Activated CD8-positive, alpha-beta memory T cell treated with anti-CD3 and anti-CD28 coated beads for 36 hours (primary cell): Measurements from ENCODE around the gene TPO. TPM values are rescaled to one million over a fixed set of nuclear protein-coding genes. Genes with fewer than 3 reads are reported as not detected.
"Not testable (repeated sequence)": the region's sequence is repeated elsewhere in the genome, so short reads cannot be mapped to it uniquely, and the experiment has no call there.

Experiments used
- CTCF ChIA-PET: fragments of 350-600 bp; sonication (Branson Sonifier 250); formaldehyde crosslinking; loops from one replicate; lab custom pipeline; 2021; ENCODE audit warnings: antibody characterized with exemption; lab: Charles Lee
- POLR2A ChIA-PET: fragments of 350-600 bp; sonication (Branson Sonifier 250); formaldehyde crosslinking; loops from one replicate; lab custom pipeline; 2021; ENCODE audit warnings: antibody characterized with exemption; lab: Charles Lee
- total RNA-seq, 2 experiments: library from RNA; stranded (reverse); gene quantifications; one replicate each; pipeline ENCODE4 v1.2.3, GENCODE V29; 2021

TPO gene
- total RNA-seq, 2 experiments from 2014 or later = not detected

DNA sequence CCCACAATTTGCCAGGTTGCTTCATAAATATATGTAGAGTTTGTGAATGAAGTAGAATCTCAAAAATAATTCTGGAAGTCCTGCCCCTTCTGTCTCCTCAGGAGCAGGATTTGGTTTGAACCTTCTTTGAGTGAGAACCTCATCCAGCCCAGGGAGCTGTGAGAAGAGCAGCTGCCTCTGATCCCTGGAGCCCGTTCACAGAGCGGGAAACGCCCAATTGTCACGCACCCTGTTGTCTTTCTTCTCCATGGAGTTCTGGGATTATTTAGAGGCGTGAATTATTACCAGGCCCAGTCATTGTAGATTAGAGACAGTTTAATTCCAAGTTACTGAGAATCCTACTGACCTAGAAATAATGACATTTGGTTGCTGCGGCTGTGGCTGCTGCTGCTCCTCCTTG lies 66.1 kb downstream of the TPO start:
- CTCF ChIA-PET = no interaction called here
- POLR2A ChIA-PET = no interaction called here

DNA sequence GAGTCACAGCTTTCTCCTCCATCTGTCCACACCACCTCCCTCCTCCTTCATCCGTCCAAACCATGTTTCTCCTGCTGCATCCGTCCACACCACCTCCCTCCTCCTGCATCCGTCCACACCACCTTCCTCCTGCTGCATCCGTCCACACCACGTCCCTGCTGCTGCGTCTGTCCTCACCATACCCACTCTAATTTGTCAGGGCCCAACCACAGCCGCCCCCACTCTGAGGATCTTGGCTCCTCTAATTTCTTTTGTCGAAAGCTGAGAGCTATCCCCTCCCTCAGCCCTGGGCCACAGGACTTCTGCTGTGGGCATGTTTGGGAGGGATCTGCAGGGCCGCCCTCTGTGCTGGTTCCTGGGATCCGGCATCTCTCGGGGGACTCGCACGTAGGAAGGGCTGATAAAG lies 67.4 kb downstream of the TPO start:
- CTCF ChIA-PET = no interaction called here
- POLR2A ChIA-PET = no interaction called here

DNA sequence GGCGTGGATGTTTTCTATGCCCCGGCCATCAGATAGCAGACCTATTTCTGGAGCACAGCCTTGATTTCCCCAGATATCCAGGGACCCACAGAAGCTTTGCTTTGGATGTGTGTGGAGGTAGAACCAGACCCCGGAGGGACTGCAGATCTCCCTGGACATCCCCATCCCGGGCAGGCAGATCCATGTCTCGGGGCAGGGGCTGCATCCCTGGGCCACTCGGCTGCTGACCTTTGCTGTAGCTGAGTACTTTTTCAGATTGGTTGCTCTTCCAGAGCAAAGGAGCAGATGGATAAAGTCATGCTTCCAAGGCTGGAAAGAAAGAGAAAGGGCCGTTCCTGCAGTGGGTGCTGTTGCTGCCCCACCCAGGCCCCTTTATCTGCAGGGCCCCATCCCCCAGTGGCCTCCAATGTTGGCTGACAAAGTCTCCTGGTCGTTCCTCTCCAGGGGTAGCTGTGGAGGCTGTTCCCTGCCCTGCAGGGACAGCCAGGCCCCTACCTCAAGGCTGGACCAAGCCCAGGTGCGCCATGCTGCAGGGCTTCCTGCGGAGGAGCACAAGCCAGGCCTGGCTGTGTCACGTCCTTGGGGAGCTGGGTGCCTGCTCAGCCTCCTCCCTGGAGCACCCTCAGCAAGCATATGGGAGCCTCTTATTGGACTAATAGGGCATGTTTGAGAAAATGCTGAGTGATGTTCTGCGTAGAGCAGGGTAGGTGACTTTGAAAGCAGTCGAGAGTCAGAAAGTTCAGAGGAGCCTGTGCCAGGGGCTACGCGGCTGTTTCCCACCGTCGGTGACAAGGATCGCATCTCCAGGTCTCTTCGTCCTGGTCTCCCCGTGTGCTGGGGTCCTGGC lies 68.4 kb downstream of the TPO start:
- ChIA-PET POLR2A (no interaction called here), CTCF (no interaction called here)

DNA sequence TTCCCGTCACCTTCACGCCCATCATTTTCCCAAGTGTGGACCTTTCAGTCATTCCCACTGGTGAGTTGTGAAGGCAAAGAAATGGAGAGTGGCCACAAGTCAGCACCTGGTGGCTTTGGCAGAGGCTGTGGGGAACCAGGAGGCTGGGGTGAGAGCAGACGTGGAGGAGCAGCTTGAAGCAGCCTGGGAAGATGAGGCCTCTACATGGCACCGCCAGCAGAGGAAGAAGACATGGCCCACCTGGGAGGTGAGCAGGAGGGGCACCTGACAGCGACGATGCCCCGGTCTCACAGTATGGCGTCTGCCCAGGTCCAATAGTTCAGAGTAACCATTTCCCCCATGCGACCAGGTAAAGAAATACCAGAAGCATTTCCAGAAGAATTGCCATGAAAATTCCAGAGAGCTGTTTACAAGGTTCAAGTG lies 69.0 kb downstream of the TPO start:
- POLR2A ChIA-PET = no interaction called here
- CTCF ChIA-PET = no interaction called here

DNA sequence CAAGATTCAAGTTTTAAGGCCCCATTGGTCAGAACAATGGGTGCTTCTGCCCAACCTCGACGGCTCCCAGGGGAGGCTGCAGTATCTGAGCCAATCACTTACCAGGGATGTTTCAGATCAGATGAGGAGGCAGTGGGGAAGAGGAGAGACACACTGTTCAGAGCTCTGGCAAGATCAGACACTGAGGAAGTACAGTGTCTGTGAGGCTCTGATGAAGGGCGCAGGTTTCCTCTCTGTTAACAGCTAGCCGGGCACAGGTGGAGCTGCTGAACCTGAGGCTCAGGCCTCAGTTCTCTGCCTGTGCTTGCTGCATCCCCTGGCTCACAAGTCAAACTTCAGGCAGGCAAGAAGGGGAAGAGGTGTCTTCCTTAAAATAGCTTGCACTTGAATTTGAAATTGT lies 69.7 kb downstream of the TPO start:
- ChIA-PET CTCF (no interaction called here), POLR2A (no interaction called here)

DNA sequence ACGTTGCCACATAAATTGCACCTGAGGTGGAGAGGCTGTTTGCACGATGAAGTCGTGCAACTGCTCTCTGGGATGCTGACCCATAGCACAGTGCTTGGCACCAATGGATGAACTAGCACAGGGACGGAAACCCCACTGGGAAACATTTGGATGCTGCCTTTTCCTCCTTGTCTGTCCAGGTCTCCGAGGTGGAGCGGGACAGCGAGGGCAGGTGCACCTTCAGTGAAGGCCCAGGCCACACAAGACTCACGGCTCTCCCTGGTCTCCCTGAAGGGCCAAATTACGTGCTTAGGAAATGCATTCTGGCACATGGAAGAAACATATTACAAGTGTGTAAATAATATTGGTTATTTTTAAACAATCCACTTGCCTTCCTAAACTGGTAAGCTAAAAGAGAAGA lies 70.3 kb downstream of the TPO start:
- ChIA-PET CTCF (no interaction called here), POLR2A (no interaction called here)

DNA sequence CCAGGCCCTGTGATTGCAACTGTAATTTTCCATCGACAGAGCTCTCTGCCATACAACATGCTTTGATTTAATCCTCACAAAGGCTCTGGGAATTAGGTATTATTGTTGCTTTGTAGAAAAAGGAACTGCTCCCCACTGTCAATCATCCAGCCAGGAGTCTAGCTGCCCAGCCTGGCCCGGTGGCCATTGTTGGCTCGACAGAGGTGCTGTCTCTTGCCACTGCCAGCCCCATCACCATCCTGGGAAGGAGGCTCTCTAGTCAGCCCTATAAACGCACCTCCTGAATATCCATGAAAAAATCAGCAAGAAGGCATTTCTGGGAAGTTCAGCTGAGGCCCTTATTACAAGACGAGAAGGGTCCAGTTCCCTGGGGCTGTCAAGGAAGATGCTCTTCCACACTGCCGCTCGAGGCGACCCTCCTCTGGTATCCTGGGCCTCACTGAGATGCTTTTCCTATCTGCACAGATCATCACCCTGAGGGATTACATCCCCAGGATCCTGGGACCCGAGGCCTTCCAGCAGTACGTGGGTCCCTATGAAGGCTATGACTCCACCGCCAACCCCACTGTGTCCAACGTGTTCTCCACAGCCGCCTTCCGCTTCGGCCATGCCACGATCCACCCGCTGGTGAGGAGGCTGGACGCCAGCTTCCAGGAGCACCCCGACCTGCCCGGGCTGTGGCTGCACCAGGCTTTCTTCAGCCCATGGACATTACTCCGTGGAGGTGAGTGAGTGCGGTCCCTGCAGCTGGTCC lies 71.0 kb downstream of the TPO start:
- POLR2A ChIA-PET = no interaction called here
- CTCF ChIA-PET = no interaction called here

DNA sequence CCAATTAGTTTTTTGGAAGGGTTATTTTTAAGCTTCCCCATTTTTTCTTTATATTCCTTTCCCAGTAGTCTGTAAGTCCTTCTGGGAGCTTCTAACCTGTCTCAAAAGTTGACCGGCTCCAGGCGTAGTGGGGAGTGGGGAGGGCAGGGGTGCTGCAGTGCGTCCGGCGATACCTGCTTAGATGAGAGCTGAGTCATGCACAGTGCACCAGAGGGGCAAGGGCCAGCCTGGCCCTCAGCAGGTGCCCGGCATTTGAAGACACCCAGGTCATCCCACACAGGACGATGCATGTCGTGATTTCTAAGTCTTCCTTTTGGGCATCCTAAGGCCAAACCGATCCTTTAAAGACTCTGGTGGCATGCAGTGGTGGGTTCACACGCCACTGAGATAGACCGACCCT lies 73.4 kb downstream of the TPO start:
- CTCF ChIA-PET = no interaction called here
- POLR2A ChIA-PET = no interaction called here

DNA sequence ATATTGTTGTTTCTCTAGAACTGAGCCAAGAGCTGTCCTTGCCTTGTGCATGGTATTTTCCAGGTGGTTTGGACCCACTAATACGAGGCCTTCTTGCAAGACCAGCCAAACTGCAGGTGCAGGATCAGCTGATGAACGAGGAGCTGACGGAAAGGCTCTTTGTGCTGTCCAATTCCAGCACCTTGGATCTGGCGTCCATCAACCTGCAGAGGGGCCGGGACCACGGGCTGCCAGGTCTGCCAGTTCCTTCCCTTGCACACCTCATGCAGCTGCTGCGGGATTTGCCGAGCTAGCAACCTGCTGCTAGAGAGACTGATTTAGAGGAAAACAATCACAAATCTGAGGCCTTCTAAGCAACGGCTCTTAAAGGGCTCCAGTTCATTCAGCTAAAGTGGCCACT lies 74.5 kb downstream of the TPO start:
- ChIA-PET POLR2A (no interaction called here), CTCF (no interaction called here)

DNA sequence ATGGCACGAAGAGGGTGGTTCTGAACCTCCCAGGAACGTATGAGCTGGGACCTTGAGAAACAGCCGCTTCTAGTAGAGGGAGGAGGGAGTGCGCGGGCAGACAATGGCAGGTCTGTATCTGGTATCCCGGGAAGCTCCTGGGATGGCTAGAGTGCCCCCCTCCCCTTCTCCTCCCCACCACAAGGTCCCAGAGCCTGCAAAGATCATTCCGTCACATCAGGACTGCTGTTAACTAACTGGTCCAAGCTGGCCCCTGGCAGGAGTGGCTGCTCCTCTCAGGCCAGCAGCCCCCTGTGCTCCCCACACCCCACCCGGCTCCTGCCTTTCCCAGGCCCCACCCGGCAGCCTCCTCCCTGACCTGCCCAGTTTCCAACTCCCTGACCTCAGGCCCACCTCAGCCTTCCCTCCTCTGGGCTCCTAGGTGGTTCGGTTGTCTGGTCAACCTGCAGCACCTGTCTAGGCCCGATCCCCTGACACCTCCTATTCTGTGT lies 75.0 kb downstream of the TPO start:
- ChIA-PET CTCF (no interaction called here), POLR2A (no interaction called here)

DNA sequence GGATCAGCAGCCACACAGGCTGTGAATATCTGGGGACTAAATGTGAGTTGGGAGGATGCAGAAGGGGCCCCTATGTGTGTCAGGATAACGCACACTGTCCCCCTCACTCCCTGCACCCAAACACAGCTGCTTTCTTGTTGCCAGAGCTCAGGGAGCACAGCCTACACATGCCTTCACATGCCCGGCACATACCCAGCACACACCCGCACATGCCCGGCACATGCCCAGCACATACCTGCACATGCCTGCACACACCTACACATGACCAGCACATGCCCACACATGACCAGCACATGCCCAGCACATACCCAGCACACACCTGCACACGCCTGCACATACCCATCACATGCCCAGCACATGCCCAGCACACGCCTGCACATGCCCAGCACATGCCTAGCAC lies 75.6 kb downstream of the TPO start:
- POLR2A ChIA-PET = no interaction called here
- CTCF ChIA-PET = no interaction called here

DNA sequence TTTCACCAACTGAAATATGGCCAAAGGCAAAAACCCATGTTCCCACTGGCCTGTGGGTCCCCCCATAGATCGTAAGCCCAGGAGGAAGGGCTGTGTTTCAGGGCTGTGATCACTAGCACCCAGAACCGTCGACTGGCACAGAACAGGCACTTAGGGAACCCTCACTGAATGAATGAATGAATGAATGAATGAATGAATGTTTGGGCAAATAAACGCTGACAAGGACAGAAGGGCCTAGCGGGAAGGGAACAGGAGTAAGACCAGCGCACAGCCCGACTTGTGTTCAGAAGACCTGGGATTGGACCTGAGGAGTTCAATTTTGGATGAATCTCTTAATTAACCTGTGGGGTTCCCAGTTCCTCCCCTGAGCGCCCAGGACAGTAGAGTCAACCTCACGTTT lies 76.2 kb downstream of the TPO start:
- ChIA-PET POLR2A (no interaction called here), CTCF (no interaction called here)

DNA sequence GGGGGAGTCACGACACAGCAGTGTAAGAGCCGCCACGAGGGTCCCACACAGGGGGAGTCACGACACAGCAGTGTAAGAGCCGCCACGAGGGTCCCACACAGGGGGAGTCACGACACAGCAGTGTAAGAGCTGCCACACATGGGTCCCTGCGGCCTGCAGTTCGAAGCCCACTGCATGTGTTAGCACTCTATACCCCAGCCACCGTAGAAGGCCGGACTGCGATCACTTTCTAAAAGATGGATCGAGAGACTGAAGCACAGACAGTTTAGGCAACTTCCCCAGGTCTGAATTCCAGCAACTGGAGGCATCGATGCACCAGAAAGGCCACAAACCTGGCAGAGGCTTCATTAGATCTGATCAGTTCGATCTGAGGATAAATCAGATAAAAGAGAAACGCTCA lies 77.1 kb downstream of the TPO start:
- POLR2A ChIA-PET, CTCF ChIA-PET: not testable (repeated sequence)

DNA sequence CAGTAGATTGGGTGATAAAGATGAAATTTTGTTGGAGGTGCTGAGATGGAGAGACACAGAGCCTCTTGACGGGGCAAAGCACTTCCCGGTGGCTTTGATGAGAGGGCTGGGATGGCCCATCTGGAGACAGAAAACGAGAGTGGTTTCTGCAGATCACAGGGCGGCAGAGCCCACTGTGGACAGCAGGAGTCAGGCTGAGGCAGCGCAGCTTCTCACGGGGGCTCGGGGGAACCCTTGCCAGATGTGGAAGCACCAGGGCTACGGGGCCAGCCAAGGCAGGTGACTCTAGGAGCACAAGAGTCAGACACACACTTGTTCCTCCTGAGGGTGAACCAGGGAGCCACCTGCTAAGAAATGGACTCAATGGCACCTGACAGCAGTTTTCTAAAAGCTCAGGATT lies 78.5 kb downstream of the TPO start:
- ChIA-PET CTCF (no interaction called here), POLR2A (no interaction called here)

DNA sequence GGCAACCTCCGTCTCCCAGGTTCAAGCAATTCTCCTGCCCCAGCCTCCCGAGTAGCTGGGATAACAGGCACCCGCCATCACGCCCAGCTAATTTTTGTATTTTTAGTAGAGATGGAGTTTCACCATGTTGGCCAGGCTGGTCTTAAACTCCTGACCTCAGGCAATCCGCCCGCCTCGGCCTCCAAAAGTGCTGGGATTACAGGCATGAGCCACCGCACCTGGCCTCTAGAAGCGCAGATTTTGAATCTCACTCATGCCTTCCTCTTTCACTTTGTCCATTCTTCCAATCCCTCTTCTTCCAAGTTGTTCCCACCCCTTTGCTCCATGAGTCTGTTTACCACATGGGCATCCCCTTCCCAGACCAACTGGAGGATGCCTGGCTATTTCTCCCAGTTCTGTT lies 79.0 kb downstream of the TPO start:
- POLR2A ChIA-PET, CTCF ChIA-PET: not testable (repeated sequence)

DNA sequence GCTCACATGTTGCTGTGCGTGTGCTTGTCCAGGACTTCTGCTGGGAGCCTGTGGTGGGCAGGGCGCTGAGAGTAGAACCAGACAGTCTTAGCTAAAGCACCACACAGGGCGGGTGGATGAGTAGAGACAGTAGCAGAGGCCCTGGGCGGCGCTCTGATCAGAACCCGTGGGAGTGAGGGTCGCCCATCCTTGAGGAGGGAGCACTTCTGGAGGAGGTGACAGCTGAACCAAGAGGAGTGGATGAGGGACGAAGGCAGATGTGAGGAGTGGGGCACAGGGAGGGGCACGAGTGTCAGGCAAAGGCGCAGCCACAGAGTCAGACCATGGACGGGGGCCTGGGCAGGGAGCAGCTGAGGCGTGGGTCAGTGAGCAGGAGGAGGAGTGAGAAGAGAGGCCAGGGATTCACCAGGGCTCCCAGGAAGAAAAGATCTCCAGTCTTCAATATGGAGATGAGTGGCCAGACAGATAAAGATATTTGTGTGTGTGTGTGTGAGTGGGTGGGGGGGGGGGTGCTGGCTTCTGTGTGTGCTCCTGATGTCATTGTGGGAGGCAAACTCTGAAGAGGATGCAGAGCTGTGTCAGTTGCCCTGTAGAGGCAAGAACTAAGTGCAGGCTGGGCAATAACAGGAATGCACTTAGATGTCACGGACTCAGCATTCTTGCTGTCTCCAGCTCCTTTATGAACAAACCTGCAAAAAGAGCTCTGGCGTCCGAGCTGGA lies 79.6 kb downstream of the TPO start:
- ChIA-PET POLR2A (no interaction called here), CTCF (no interaction called here)

DNA sequence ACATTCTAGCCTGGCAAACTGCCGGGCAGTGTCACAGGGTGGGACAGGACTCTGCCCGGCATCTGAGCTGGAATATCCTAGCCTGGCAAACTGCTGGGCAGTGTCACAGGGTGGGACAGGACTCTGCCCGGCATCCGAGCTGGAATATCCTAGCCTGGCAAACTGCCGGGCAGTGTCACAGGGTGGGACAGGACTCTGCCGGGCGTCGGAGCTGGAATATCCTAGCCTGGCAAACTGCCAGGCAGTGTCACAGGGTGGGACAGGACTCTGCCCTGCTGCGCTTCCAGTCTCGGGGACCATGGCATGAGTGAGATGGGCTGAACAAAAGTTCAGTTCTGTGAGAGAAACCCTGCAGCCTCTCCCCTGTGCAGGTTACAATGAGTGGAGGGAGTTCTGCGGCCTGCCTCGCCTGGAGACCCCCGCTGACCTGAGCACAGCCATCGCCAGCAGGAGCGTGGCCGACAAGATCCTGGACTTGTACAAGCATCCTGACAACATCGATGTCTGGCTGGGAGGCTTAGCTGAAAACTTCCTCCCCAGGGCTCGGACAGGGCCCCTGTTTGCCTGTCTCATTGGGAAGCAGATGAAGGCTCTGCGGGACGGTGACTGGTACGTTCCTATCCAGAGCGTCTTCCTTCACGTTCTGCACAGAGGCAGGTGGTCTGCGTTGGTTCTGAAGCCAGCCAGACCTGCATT lies 80.3 kb downstream of the TPO start:
- POLR2A ChIA-PET = no interaction called here
- CTCF ChIA-PET = no interaction called here

DNA sequence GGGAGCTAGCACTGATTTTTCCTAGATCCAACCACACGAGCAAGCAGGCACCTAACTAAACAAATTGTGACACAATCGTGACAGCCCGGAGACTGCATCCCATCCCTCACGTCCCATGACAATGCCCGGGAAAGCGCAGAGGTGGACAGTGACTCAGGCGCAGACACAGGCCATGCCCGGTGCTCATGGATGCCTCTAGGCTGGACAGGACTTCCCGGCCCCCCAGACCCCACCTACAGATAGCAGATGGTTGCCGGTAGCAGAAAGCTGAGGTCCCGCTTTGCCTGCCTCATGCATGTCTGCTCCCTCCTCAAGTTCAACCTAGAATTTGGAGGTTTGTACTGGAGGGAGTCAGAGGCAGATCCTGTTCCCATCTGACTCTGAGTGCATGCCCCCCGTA lies 81.0 kb downstream of the TPO start:
- ChIA-PET CTCF (no interaction called here), POLR2A (no interaction called here)

DNA sequence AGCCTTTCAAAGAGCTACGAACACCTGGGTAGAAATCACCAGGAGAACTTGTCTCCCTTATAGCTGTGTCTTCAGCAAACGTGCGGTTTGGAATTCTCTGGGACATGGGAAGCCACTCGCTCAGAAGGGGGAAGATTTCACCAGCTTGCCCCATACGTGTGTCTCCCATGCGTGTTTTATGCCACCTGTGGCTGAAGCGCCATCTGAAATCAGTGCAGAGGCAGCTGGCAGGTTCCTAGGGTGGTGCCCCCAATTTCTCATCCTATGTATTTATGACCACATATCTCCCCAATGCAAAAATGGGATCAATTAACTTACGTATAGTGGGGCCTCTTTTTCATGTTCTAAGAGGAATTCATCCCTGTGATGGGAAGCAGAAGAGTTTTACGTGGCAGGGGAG lies 81.6 kb downstream of the TPO start:
- POLR2A ChIA-PET = no interaction called here
- CTCF ChIA-PET = no interaction called here
